Tibial nerve (tissue), 4 donors: Measurements from ENCODE around the gene SH3TC1.

ENCODE experiments used
- EP300 ChIP-seq, 2 donors: sonication (generic); formaldehyde crosslinking; IDR thresholded peaks; one replicate each; pipeline ENCODE4 v1.6.1; 2017; ENCODE audit warnings: antibody characterized with exemption in 2 of 2, mild to moderate bottlenecking in 1 of 2
- TF ChIP-seq, protein P1 (sequence below), 5 experiments: fragments of 200-600 bp in 3 of 5; fragments of 450-650 bp in 2 of 5; sonication (generic) in 3 of 5; IDR thresholded peaks; one replicate each; pipeline ENCODE4 v1.5.1; 2016 to 2019; ENCODE audit warnings: antibody characterized with exemption in 5 of 5, mild to moderate bottlenecking in 3 of 5, moderate library complexity in 2 of 5

DNA sequence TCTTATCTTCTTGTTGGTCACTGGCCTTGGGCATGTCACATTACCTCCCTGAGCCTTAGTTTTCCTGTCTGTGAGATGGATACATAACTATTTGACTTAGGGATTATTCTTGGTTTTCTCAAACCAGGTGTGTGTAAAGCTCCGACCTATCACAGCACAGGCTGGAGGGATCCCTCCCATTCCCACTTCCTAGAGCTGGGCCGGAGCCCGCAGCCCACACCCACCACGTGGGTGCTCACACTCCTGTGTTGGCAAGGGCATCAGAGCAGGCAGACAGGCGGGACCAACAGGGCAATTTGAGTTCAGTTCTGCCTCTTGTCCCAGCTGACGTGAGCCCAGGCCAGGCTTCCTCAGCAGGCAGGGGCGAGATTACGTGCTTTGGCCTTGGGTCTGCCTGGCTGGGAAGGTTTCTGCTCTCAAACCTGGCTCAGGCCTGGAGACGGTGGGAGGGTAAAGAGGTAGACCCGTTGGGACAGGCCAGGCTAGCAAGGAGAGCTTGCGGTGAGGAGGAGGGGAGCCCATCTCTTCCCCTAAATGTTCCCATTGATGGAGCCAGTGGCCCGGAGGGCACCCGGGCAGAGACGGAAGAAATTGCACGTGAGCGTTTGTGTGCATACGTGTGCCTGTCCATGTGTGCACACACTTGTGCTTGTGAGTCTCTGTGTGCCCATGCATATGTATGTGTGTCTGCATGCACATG lies 734 bp upstream of the SH3TC1 start:
- TF ChIP-seq EP300 (IDR thresholded peaks at IDR 0.05) = no peak
- TF ChIP-seq, protein P1, sequence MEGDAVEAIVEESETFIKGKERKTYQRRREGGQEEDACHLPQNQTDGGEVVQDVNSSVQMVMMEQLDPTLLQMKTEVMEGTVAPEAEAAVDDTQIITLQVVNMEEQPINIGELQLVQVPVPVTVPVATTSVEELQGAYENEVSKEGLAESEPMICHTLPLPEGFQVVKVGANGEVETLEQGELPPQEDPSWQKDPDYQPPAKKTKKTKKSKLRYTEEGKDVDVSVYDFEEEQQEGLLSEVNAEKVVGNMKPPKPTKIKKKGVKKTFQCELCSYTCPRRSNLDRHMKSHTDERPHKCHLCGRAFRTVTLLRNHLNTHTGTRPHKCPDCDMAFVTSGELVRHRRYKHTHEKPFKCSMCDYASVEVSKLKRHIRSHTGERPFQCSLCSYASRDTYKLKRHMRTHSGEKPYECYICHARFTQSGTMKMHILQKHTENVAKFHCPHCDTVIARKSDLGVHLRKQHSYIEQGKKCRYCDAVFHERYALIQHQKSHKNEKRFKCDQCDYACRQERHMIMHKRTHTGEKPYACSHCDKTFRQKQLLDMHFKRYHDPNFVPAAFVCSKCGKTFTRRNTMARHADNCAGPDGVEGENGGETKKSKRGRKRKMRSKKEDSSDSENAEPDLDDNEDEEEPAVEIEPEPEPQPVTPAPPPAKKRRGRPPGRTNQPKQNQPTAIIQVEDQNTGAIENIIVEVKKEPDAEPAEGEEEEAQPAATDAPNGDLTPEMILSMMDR (IDR thresholded peaks at IDR 0.05) = no peak
